NOMO-1 treated with dmso at 0.1 percent for 144 hours (cell line): ENCODE results near the gene TUBGCP2.
A peak's percentile ranks its signal among the peaks of the same experiment; 100 is the strongest.

Experiments used
- DNase-seq: peaks from one replicate; lab custom pipeline; 2025; ENCODE audit not compliant: unreplicated experiment; lab: John Stamatoyannopoulos, UW

Gene TUBGCP2

DNA sequence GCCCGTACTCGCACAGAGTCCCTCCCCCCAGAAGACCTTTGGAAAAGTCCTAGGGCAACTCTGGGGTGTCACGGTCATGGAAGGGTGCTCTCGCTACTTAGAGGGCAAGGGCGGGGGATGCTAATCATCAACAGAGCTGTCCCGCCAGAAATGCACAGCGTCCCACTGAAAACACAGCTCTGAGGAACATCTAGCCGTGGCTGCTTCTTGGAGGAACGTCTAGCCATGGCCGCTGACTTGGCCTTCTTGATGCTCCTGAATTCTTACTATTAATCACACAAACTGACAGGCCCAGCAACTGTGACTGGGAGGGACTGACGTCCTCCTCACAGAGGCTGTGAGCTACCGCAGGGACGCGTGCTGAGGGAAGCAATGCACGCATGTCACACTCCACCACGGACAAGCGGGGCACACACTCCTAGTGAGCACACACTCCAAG, 1.7 kb downstream of the TUBGCP2 start:
- no peak for DNase-seq

DNA sequence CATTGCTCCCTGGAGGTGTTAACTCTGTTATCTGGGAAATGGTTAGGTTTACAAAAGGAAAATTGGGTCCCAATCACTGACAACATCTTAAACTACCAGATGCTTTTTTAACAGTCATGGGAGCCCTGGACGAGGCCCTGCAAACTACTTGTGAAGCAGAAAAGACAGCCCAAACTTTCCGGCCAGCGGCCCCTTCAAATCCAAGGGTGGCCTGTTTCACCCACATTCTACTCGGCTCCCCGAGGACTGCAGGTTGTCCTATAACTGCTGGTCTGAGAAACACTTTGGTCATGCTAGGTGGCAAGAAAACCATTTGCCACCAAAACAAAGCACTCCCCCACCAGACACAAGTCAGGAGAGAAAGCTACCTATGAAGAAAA, 2.6 kb downstream of the TUBGCP2 start:
- DNase-seq: no peak

DNA sequence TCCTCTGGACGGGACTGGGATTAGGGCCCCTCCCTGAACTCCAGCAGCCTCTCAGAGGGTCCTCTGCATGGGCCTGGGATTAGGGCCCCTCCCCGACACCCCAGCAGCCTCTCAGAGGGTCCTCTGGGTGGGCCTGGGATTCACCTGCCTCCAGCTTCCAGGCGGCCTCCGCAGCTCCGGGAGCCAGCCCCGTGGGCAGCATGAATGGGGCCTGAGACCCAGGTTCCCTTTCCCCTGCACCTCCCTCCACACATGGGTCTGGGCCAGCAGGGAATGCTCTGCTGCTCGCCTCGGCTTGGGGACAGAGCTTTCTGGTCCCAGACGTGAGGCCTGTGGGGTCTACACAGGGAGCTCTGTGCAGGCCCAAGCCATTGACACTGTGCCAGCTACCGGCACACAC, 5.5 kb downstream of the TUBGCP2 start:
- no peak for DNase-seq

DNA sequence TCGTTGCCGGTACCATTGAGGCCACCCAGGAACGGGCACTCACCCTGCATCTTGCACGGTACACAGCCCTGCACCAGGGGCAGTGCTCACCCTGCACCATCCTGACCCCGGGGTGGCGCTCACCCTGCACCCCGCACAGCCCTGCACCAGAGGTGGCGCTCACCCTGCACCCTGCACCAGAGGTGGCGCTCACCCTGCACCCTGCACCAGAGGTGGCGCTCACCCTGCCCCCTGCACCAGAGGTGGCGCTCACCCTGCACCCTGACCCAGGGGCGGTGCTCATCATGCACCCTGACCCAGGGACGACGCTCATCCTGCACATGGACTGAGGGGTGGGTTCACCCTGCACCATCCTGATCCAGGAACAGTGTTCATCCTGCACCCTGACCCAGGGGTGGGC, 6.4 kb downstream of the TUBGCP2 start:
- DNase-seq: no peak

DNA sequence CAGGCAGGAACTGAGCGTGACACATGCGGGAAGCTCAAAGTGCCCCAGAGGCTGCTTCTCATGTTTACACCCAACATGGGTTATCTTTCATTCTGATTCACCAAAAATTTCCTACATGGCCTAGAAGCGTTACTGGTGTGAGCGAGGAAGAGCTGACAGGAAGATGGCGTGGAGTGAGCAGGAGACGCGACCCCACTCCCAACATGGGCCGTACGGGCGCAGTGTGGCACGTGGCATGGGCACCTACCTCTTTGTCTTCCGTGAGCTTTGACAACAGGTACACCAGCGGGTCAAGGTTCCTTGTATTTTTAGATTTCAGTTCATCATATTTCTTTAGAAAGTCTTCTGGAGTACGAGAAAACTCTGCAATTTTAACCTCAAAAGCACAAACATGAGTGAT, 8.9 kb downstream of the TUBGCP2 start:
- no peak for DNase-seq

DNA sequence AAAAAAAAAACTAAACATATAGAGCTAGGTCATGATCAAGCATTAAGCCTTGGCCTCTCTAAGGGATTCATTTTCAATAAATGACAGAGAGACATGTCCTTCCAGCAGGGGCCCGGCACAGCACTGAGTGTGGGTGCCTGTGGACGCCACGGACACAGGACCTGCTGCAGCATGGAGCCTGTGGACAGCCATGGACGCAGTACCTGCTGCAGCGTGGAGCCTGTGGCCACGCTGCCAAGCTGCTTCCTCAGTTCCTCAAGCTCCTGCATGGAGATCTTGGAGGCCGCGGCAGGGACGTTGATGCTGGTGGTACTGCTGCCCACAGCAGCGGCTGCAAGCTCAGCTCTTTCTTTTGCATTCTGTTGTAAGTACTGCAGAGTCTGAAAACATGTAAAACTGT, 9.4 kb downstream of the TUBGCP2 start:
- DNase-seq: no peak

DNA sequence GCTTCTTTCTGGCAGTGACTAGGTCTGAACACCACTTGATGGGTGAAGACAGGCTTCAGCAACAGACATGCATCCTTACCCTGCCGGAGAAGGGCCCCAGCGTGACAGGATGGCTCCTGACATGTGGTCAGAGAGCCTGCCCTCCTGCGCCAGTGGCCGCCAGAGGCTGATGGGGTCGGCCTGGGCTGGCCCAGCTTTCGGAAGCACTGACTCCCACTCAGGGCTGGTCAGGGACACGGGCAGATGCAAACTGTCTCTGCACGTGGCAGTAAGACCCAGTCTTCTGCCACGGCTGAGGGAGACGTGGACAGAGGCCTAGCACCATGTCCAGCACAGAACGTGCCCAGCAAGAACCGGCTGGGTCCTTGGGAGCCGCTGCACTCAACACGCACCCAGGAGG, 10.2 kb downstream of the TUBGCP2 start:
- DNase-seq: no peak

DNA sequence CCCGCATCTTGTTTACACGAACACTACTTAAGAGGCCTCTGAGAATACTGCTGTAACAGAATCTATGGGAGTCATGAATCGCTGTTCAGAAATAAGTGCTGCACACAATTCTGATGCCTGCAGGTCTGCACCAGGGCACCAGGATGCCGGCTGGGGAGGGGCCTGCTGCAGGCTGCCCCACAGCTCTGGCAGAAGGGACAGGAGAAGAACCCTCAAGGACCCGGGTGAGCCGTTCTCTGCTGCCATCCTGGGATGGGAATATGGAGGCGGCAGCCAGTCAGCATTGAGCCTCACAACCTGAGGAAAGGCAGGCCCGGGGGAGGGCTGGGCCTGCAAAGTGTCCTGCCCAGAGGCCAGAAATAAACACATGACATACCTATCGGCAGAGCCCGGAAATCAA, 11.2 kb downstream of the TUBGCP2 start:
- no peak for DNase-seq

DNA sequence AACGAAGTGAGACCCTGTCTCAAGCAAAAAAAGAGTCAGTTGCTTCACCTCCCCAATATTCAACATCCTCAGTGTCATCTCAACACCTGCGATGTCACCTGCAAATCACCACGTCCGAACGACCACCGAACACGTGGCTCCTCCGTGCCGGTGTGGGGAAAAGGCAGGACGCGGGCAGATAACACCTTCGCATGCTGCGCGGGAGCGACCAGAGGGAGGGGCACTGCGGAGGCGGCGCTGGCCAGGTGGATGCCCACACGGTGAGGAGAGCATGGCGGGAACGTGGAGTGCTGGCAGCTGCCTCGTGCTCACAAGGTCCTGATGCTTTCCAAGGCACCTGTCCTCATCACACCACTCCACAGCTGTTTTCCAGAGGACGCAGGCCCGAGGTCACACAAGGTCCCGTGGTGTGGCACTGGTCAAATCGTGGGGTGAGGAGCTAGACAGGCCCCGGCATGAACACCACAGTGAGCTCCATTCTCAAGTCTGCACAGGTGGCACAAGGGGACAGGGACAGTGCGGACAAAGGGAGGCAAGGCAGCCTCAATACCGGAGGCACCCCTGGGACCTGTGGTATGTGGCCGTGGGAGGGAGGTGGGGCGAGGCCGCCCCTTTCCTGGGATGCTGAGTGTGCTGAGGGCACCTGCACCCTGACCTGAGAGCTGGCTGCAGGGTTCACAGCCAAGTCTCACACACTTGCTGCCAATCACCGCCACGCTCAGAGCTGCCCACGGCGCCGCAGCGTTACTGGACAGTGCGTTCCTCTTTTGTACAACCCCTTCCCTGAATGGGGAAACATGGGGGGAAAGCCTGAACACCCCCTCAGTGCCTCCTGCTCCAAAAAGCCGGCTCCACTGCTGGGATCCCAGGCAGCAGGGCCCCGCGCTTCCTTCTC, 13.0 kb downstream of the TUBGCP2 start:
- no peak for DNase-seq

DNA sequence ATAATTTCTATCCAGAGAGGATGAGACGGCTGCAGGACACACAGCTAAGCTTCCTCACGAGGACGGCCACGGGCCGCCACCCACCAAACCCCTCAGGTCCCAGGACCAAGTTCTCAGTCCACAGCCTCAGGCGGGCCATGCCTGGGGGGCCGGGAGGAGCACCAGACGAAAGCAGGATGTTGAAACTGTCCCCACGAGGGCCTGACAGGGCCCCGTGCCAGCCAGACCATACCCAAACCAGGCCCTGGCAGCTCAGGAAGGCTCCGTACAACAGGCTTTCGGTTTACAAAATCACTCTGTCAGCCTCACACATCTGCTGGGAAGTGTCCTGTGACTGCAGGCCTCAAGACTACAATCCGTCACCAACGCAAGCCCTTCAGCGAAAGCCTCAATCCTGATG, 14.5 kb downstream of the TUBGCP2 start:
- DNase-seq: no peak

DNA sequence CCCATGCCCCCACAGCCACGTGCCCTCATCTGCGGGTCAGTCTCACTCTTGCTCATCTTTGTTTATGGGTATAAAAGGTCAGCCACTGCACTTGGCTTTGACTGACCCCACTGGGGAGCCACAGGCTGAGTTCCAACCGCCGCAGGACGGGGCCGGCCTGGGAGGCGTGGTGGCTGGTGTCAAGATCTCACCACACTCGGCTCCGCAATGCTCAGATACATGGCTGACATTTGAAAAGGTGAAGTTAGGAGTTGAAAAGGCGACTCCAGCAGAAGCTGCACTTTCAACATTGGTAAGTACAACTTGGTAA, 14.9 kb downstream of the TUBGCP2 start:
- DNase-seq: no peak

DNA sequence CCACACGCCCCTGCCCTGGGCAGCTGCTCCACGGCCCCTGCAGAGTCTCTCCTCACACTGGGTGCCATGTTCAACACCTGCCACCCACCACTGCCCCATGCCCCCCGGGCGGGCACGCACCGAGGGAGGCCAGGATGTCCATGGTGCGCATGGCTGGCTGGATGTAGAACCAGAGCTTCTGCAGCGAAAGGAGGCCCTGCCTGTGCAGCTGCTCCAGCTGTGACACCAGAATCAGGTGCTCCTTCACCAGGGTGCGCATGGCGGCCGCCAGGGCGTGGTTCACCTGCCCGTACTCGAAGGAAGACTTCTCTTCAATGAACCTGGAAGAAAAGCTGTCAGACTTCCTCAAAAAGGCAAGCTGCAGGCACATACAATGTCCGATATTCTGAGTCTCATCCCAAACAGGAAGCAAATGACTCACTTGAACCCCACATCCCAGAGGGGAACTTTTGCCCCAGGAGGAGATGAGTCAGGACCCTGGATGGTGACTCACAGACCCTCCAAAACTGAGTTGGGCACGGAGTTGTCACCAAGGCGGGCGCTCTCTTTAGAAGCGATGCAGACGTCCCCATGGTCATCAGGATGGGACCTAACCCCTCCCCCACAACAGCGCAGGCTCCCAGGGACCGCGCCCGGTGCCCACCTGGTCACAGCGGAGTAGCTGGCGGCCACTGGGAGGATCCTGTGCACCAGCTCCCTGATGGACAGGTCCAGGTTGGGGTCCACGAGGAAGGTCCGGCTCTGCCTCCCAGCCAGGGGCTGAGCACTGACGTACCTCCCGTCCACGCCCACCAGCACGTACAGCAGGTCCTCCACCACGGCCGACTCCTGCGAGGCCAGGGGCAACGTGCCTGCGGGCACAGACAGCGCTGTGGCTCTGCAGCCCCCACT, 15.5 kb downstream of the TUBGCP2 start:
- DNase-seq: peak; percentile 16

DNA sequence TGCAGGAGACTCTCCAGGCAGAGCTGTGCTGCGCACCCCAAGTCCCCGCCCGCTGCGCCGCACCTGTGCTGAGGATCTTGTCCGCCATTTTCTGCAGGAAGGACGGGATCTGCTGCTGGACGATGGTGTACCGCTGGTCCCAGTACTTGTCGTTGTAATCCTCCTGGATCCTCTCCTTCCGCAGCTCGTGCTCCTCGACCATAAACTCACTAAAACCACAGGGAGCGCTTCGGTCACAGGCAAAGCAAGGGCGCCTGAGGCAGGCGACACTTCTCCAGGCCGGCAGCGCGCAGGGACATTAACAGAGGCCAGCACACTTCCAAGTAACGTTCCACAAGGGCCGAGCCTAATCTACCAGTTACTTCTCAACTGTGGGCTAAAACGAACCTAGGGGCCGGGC, 18.9 kb downstream of the TUBGCP2 start:
- no peak for DNase-seq

DNA sequence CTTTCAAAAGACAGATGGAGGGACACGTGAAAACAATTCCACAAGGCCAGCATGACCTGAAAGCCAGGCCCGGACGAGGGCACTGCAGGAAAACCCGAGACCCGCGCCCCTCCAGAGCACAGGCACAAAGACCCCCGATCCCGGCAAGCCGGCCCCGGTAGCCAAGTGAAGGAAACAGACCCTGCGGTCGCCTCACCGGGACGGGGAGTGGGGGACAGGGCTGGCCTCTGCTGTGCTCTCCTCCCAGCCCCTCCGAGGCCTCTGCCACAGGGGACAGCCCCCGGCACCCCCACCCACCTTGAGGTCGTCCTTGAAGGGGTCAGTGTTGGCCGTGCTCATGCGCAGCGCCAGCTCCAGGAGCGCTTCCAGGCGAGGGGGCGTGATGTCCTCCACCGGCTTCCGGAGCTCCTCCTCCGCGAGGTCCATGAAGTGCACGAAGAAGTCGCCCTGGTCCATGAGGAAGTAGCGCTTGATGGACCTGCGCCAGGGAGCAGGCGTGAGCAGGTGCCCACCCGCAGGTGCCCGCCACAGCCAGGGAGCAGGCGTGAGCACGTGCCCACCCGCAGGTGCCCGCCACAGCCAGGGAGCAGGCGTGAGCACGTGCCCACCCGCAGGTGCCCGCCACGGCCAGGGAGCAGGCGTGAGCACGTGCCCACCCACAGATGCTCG, 20.7 kb downstream of the TUBGCP2 start:
- DNase-seq: no peak

DNA sequence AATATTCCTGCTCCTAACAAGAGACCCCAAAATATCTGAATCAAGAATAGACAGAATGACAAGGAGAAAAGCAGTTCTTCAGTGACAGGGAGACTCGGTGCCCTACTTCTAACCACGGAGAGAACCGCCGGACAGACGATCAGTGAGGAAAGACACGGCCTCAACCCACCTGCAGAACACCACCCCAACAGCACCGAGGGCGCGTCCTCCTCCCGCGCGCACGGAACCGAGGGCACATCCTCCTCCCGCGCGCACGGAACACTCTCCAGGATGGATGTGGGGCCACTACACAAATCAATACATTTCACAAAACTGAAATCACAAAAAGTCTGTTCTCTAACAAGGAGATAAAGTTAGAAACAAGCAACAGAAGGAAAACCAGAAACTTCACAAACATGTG, 22.3 kb downstream of the TUBGCP2 start:
- DNase-seq: no peak

DNA sequence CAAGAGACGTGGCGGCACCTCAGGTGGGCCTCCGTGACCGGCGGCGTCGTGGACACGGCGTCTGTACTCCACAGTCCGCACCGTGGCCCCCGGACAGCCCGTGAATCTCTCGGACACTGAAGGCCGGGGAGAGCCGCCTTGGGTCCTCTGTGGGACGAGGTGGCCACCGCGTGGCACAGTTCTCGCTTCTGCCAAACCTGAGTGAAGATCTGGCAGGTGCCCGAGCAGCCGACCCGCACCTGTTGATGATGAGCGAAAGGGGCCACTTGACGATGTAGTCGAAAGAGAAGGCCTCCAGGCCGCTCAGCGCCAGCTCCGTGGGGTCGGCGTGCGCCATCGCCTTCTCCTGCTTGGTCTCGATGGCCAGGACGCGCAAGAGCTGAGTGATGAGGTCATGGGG, 23.5 kb downstream of the TUBGCP2 start:
- no peak for DNase-seq

DNA sequence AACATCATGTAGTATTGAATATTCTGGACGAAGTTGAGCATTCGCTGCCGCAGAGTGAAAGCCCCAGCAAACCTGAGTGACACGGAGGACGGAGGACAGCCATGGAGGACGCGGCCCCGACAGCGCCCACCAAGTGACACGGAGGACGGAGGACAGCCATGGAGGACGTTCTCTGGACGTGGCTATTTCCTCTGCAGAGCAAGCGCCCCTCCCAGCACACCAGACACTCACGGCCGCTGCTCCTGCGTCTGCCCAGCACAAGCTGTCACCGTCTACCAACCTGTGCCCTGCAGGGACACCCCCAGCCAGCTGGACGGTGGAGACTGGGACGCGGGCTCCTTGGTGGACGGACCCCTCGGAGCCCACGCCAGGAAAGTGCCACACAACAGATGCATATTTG, 24.7 kb downstream of the TUBGCP2 start:
- DNase-seq: no peak

DNA sequence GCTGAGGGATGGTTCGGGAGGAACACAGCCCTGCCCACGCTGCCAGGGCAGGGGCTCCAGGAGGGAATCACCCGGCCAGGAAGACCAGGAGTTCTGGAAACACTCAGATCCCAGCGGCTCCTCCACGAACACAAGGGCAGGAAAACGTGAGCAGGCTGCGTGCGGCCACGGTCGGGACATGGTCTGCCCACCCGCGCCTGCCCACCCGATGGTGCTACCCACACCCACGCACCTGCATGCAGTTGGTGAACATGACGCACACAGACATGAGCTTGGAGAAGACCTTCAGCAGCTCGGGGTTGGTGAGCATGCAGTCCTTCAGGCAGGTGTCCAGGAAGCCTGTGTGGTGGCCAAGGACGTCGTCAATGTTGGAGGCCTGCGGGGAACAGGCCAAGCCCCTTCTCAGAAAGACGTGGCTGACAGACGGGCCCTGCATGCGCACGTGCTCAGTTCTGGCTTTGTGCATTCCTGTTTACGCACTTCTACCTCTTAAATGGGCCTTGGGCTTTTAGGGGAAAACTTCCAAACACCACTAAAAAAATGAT, 25.8 kb downstream of the TUBGCP2 start:
- DNase-seq: no peak

DNA sequence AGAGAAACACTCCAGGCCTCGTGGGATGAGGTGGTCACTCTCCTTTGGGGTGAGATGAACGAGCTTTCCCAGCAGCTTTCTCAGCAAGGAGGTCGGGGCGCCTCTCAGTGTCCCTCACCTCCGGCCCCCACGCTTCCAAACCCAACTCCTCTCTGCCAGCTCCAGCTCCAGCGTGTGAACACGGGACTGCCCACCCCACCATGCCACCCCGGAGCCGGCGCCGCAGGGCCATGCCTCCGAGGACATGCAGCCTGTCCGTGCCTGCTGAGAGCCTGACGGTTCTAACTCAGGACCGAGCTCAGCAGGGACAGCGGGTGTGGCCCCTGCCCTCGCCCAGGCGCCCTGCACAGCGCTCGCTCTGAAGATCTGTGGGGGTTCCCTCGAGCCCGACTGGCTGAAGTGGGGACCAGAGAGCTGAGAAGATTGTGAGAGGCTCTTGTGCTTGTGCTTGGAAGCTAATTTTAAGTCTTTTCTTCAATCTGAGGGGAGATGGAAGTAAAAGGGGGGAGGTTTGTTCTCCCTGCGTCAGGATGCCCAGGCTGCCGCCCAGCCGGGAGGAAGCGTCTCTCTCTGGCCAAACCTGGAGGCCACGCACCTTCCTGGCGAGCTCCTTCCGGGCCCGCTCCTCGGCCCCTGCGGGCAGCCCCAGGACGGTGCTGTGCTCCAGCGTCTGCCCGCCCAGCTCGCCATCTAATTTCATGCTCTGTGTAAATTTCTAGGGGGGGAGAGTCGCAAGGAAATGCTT, 26.9 kb downstream of the TUBGCP2 start:
- DNase-seq: no peak

DNA sequence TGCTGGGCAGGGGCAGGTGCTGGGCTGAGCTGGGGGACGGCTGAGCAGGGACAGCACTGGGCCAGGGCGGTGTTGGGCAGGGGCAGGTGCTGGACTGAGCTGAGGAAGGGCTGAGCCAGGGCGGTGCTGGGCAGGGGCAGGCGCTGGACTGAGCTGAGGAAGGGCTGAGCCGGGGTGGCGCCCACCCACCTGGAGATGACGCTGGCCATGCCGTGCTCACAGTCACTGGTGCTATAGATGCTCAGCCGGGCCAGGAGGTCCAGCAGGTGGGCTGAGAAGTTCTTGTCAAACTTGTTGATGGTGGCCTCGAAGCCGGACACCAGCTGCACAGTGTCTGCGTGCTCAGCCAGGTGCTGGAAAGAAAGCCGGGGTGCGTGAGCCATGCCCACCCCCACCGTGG, 27.6 kb downstream of the TUBGCP2 start:
- no peak for DNase-seq
